Measurements from ENCODE around the gene SALL2. TPM values are rescaled to one million over a fixed set of nuclear protein-coding genes. Genes with fewer than 3 reads are reported as not detected.
A peak's percentile ranks its signal among the peaks of the same experiment; 100 is the strongest.

Gene SALL2
- polyA plus RNA-seq, 1 of the 3 experiments (the other 2 are of a cell fraction), result 9.1 TPM

GRCh38 chr14:21510735-21511657 is 15.2 kb downstream of the SALL2 start, which contains the start of gene METTL3:
TSS of gene METTL3 (minus strand) at chr14:21511340. CDS start at chr14:21511223, 117 bp downstream.
- WGBS (ENCODE audit: low lambda C conversion rate), result 2% methylated on average over 52 of the region's 53 CpGs
- CTCF ChIA-PET, result interaction anchor here (0.7 to 4.6 kb wide), 6 partner anchors 9 to 49 kb away, joined by 3 to 49 read pairs (median 3); no protein-coding TSS in a partner anchor

More at GRCh38 chr14:21510735-21511657, 15.2 kb downstream of the SALL2 start, which contains the start of gene METTL3:
- Histone ChIP-seq H3K27me3 (ENCODE audit: insufficient read depth) (no peaks in the 10 kb centered on the region), H3K4me1 (ENCODE audit: control insufficient read depth in 1 of 2, insufficient read depth in 2 of 2, low read depth in 1 of 2, low read length in 1 of 2) (peaks cover 0 to 9% of the 10 kb centered on the region in 2 experiments; a peak in 3 of 4 replicates), H3K9ac (peak within 1 kb of the TSS; percentile 90), H2AFZ (ENCODE audit: low read depth) (peak within 1 kb of the TSS; percentile 96), H3K36me3 (replicated peaks in 1 of 2; ENCODE audit: control insufficient read depth in 1 of 2, insufficient read depth in 2 of 2, low read length in 1 of 2) (peaks cover 8 to 9% of the 10 kb centered on the region in 2 experiments), H3K4me3 (ENCODE audit: low read depth in 2 of 2, low read length in 1 of 2) (peak within 1 kb of the TSS; percentile 78 to 89), H4K20me1 (ENCODE audit: insufficient read depth) (no peaks in the 10 kb centered on the region), H3F3A (replicated peaks; ENCODE audit: insufficient read depth) (peaks cover 6% of the 10 kb centered on the region), H3K79me2 (ENCODE audit: insufficient read depth) (peaks cover 50% of the 10 kb centered on the region), H3K27ac (ENCODE audit: low read depth in 2 of 2, low read length in 1 of 2) (peak within 1 kb of the TSS; percentile 78 to 84), H3K4me2 (peak within 1 kb of the TSS; percentile 94), H3K9me3 (no peaks in the 10 kb centered on the region), H3K9me2 (no peaks in the 10 kb centered on the region)
- TF ChIP-seq YY1 (IDR thresholded peaks at IDR 0.05; ENCODE audit: low read depth) (peak; percentile 100), MEF2A (IDR thresholded peaks at IDR 0.05; ENCODE audit: borderline replicate concordance, low read depth) (no peak), GABPA (IDR thresholded peaks at IDR 0.05; ENCODE audit: low read depth) (peak; percentile 99), POLR2AphosphoS5 (IDR thresholded peaks at IDR 0.05; ENCODE audit: low read depth, low read length) (peak; percentile 78), MAX (IDR thresholded peaks at IDR 0.05; ENCODE audit: low read depth) (peak; percentile 98), RXRA (IDR thresholded peaks at IDR 0.05; ENCODE audit: borderline replicate concordance, low read depth) (0 out of 2 replicates have a peak, but pooled peaks have one; percentile 38), TCF12 (IDR thresholded peaks at IDR 0.05) (no peak), NRF1 (IDR thresholded peaks at IDR 0.05; ENCODE audit: low read depth, low read length) (peak; percentile 56), FOSL2 (IDR thresholded peaks at IDR 0.05; ENCODE audit: borderline replicate concordance, low read depth) (no peak), JUND (IDR thresholded peaks at IDR 0.05) (no peak), TAF1 (IDR thresholded peaks at IDR 0.05; ENCODE audit: borderline replicate concordance, low read depth, low read length) (peak; percentile 81), ZBTB33 (IDR thresholded peaks at IDR 0.05; ENCODE audit: borderline replicate concordance, low read depth) (peak; percentile 92), SIN3A (IDR thresholded peaks at IDR 0.05; ENCODE audit: borderline replicate concordance, low read depth, low read length) (peak; percentile 100), RFX5 (IDR thresholded peaks at IDR 0.05; ENCODE audit: low read length) (no peak), EP300 (IDR thresholded peaks at IDR 0.05; ENCODE audit: borderline replicate concordance in 1 of 2, low read depth in 1 of 2, low read length in 1 of 2) (no peak), MXI1 (IDR thresholded peaks at IDR 0.05; ENCODE audit: low read depth, low read length) (peak; percentile 100), USF2 (IDR thresholded peaks at IDR 0.05; ENCODE audit: borderline replicate concordance, low read depth, low read length) (no peak), USF1 (IDR thresholded peaks at IDR 0.05; ENCODE audit: borderline replicate concordance, low read depth) (no peak), ELF1 (IDR thresholded peaks at IDR 0.05) (peak; percentile 83), CHD2 (IDR thresholded peaks at IDR 0.05; ENCODE audit: low read length, partially characterized antibody) (peak; percentile 95), SMC3 (IDR thresholded peaks at IDR 0.05; ENCODE audit: low read depth, low read length) (no peak)
- DNase-seq, result peak; percentile 85
- POLR2A ChIA-PET, result interaction anchor here (0.6 to 1.9 kb wide), 13 partner anchors 8 to 126 kb away, joined by 3 to 36 read pairs (median 5); partner anchors contain the start of genes CHD8, RAB2B, SALL2 and TOX4

Data from SK-N-SH (cell line).